Measurements from ENCODE around the gene MAPK8IP3.

Gene MAPK8IP3

DNA sequence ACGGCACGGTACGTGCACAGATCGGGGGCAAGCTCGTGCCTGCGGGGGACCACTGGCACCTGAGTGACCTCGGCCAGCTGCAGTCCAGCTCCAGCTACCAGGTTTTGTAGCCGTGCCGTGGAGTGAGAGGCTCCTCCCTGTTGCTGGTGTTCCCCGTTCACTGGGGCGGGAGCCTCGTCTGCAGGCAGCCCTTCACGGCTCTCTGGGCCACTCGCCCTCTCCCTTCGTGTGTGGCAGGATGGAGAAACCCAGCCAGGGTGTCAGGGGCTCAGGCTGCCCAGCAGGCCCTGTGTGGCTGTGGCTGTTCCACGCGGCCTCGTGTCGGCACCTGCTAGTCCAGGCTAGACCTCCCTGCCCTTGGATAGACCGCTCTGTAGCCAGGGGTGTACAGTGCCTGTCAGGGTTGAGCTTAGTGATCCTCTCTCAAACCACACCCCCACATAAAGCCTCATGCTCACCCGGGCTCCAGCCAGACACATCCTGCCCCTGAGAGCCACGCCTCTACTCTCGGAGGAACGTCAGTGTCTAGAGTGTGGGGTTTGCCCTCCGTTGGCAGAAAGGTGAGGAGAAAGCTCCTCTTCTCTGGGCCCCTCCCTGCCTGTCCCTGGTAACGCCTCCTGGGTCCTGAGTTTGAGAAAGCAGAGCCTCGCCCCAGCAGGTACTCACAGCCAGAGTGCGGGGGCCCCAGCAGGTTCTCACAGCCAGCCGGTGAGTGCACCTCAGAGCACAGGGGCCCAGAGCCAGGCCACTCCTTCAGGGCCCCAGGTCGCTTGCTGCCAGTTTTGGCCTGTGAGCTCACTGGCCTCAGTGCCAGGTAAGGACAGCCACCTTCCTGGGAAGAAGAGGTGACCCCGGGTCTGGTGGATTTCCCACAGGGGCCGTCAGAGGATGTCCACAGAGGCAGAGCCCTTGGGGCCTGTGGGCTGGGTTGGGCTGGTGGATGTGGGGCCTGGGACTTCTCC lies 37.7 kb downstream of the MAPK8IP3 start:
- no peak overlapping the region for H3K4me3 ChIP-seq (ENCODE audit: low read depth in 1 of 2, low read length in 2 of 2)

DNA sequence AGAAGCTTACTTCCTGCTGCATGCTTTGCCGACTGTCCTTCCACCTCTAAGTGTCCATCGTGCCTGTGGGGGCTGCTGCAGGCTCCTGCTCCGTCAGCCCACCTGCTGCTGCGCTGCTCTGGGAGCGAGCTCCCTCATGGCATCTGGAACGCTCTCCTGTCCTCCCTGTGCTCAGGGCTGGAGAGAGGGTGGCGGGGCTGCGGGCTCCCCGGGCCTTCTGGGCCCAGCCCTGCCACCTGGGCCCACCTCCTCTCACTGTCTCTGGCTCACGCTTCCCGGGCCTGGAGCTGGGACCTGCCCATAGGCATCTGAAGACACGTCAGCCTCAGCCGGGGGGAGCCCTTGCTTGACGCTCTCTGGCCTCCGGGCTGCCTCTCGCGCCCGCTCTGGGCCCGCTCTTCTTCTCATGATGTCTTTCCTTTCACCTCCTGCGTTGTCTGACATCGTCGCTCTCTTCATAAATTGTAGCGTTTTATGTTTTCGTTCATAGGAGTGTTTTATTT lies 38.4 kb downstream of the MAPK8IP3 start:
- no peak overlapping the region for H3K4me3 ChIP-seq (ENCODE audit: low read depth in 1 of 2, low read length in 2 of 2)
- no peaks in the 10 kb centered on the region for H3K27me3 ChIP-seq (ENCODE audit: low read depth, low read length)
- peaks cover 22 to 84% of the 10 kb centered on the region in 2 donors for H3K36me3 ChIP-seq (ENCODE audit: control insufficient read depth in 1 of 2, insufficient read depth in 2 of 2, low read length in 2 of 2)
- H3K4me1 ChIP-seq (ENCODE audit: control insufficient read depth in 1 of 2, insufficient read depth in 2 of 2, low read length in 2 of 2), result no peaks in the 10 kb centered on the region
- no peak overlapping the region for H3K27ac ChIP-seq (ENCODE audit: low read length)
- H3K9me3 ChIP-seq (ENCODE audit: control insufficient read depth in 1 of 2, low read length in 2 of 2), result no peaks in the 10 kb centered on the region

More for the DNA sequence above, 37.7 kb downstream of the MAPK8IP3 start:
- no peak overlapping the region for H3K27ac ChIP-seq (ENCODE audit: low read length)
- no peaks in the 10 kb centered on the region for H3K9me3 ChIP-seq (ENCODE audit: control insufficient read depth in 1 of 2, low read length in 2 of 2)
- H3K36me3 ChIP-seq (ENCODE audit: control insufficient read depth in 1 of 2, insufficient read depth in 2 of 2, low read length in 2 of 2), result peaks cover 18 to 77% of the 10 kb centered on the region in 2 donors
- no peaks in the 10 kb centered on the region for H3K4me1 ChIP-seq (ENCODE audit: control insufficient read depth in 1 of 2, insufficient read depth in 2 of 2, low read length in 2 of 2)
- H3K27me3 ChIP-seq (ENCODE audit: low read depth, low read length), result no peaks in the 10 kb centered on the region

DNA sequence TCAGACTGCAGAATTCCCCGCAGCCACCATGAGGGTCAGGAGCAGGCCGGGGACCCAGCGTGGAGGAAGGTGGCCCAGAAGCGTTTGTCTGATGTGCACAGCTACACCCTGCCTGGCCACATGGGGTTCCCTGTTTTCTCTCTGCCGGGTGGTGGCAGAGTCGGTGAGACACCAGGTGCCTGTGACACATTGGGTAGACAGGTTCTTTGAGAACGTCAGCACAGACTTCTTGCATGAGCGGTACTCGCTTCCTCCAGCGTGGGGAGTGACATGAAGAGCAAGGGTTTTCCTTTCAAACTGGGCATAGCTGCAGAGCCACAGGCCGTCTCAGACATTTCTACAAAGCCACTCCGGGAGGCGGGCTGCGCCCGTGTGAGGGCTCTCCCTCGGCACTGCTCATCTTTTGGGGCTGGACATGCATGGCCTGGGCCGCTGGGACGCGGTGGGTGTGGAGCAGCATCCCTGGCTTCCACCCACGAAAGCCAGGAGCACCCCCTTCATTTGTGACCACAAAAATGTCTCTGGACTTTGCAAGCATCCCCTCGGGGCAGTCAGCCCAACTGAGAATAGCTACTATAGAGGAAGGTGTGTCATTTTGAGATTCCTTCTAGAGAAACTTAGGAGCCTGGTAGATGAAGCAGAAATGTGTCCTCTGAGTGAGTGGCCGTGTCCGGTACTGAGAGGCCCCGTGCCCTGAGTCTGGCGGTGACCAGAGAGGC lies 39.3 kb downstream of the MAPK8IP3 start:
- peaks cover 22 to 88% of the 10 kb centered on the region in 2 donors for H3K36me3 ChIP-seq (ENCODE audit: control insufficient read depth in 1 of 2, insufficient read depth in 2 of 2, low read length in 2 of 2)
- H3K27ac ChIP-seq (ENCODE audit: low read length), result no peak overlapping the region
- no peaks in the 10 kb centered on the region for H3K27me3 ChIP-seq (ENCODE audit: low read depth, low read length)

DNA sequence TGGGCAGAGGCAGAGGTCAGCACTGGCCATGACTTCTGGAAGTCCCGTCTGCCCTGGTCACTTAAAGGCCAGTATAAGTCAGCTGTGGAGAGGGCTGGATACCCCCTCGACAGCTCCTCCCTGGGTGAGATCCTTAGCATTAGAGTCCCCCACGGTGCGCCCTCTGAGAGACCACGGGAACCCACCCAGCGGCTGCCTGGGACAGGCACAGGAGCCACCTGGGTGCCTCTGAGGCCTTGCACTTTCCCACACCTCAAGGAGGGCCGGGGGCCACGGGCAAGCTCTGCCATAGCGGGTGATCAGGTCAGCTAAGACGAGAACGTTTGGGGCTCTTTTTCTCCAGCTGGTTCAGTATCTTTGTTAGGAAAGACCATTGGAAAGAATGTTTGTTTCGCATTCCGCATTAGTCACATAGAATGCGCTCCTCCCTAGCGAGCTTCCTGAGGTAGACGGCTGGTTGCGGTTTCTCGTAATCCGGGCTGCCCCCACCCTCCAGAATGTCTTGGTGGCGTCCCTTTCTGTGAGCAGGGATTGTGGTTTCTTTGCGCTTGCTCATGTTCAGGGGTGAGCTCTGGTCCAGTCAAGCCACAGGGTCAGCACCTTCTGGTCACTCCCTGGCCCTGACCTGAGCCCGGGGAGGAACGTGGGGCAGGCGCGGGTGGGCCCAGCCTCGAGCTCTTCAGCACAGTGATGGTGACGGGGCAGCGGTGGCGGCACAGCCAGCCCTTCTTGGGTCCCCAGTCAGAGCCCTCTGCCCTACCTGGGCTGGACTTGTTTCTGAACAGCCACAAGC lies 40.1 kb downstream of the MAPK8IP3 start:
- Histone ChIP-seq H3K36me3 (ENCODE audit: control insufficient read depth in 1 of 2, insufficient read depth in 2 of 2, low read length in 2 of 2) (peaks cover 15 to 80% of the 10 kb centered on the region in 2 donors), H3K9me3 (ENCODE audit: control insufficient read depth in 1 of 2, low read length in 2 of 2) (no peaks in the 10 kb centered on the region), H3K4me1 (ENCODE audit: control insufficient read depth in 1 of 2, insufficient read depth in 2 of 2, low read length in 2 of 2) (no peaks in the 10 kb centered on the region), H3K4me3 (ENCODE audit: low read depth in 1 of 2, low read length in 2 of 2) (no peak overlapping the region), H3K27ac (ENCODE audit: low read length) (no peak overlapping the region), H3K27me3 (ENCODE audit: low read depth, low read length) (no peaks in the 10 kb centered on the region)

More for the DNA sequence above, 39.3 kb downstream of the MAPK8IP3 start:
- no peaks in the 10 kb centered on the region for H3K4me1 ChIP-seq (ENCODE audit: control insufficient read depth in 1 of 2, insufficient read depth in 2 of 2, low read length in 2 of 2)
- no peak overlapping the region for H3K4me3 ChIP-seq (ENCODE audit: low read depth in 1 of 2, low read length in 2 of 2)
- no peaks in the 10 kb centered on the region for H3K9me3 ChIP-seq (ENCODE audit: control insufficient read depth in 1 of 2, low read length in 2 of 2)

DNA sequence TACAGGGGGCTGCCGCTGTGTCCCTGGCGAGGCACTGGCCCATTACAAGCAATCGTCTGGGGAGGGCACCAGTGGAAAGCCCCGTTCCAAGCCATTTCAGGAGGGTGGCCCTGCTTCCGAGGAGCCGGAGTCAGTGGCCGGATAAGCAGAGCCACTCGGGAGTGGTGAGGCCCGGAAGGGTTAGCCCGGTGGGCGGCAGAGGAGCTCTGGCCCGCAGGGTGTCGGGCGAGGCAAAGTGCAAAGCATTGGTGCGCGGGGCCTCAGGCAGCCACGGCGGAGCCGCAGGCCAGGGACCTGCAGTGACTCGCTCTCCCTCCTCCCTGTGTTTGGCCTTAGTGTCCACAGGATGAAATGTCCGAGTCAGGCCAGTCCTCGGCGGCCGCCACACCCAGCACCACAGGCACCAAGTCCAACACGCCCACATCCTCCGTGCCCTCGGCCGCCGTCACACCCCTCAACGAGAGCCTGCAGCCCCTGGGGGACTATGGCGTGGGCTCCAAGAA lies 40.7 kb downstream of the MAPK8IP3 start:
- Histone ChIP-seq H3K27me3 (ENCODE audit: low read depth, low read length) (no peaks in the 10 kb centered on the region), H3K4me1 (ENCODE audit: control insufficient read depth in 1 of 2, insufficient read depth in 2 of 2, low read length in 2 of 2) (no peaks in the 10 kb centered on the region), H3K36me3 (ENCODE audit: control insufficient read depth in 1 of 2, insufficient read depth in 2 of 2, low read length in 2 of 2) (peaks cover 17 to 78% of the 10 kb centered on the region in 2 donors), H3K4me3 (ENCODE audit: low read depth in 1 of 2, low read length in 2 of 2) (no peak overlapping the region), H3K9me3 (ENCODE audit: control insufficient read depth in 1 of 2, low read length in 2 of 2) (no peaks in the 10 kb centered on the region), H3K27ac (ENCODE audit: low read length) (no peak overlapping the region)

DNA sequence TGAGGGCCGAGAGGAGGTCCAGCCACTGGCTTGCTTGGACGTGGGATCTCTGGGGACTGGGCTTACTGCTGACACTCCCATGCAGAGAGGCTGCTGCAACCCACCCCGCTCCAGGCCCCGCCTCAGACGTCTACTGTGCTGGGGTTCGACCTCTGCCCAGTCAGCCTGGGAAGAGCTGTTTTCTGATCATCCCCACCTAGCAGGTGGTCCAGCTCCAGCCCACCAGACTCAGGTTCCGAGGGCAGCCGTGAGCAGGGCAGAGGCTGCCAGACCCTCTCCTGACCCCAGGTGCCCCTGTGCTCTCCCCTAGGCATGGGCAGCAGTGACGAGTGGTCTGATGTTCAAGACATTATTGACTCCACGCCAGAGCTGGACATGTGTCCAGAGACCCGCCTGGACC lies 41.9 kb downstream of the MAPK8IP3 start:
- H3K27me3 ChIP-seq (ENCODE audit: low read depth, low read length), result no peaks in the 10 kb centered on the region
- H3K4me1 ChIP-seq (ENCODE audit: control insufficient read depth in 1 of 2, insufficient read depth in 2 of 2, low read length in 2 of 2), result no peaks in the 10 kb centered on the region
- no peak overlapping the region for H3K4me3 ChIP-seq (ENCODE audit: low read depth in 1 of 2, low read length in 2 of 2)
- H3K27ac ChIP-seq (ENCODE audit: low read length), result no peak overlapping the region
- peaks cover 26 to 76% of the 10 kb centered on the region in 2 donors for H3K36me3 ChIP-seq (ENCODE audit: control insufficient read depth in 1 of 2, insufficient read depth in 2 of 2, low read length in 2 of 2)
- H3K9me3 ChIP-seq (ENCODE audit: control insufficient read depth in 1 of 2, low read length in 2 of 2), result no peaks in the 10 kb centered on the region

DNA sequence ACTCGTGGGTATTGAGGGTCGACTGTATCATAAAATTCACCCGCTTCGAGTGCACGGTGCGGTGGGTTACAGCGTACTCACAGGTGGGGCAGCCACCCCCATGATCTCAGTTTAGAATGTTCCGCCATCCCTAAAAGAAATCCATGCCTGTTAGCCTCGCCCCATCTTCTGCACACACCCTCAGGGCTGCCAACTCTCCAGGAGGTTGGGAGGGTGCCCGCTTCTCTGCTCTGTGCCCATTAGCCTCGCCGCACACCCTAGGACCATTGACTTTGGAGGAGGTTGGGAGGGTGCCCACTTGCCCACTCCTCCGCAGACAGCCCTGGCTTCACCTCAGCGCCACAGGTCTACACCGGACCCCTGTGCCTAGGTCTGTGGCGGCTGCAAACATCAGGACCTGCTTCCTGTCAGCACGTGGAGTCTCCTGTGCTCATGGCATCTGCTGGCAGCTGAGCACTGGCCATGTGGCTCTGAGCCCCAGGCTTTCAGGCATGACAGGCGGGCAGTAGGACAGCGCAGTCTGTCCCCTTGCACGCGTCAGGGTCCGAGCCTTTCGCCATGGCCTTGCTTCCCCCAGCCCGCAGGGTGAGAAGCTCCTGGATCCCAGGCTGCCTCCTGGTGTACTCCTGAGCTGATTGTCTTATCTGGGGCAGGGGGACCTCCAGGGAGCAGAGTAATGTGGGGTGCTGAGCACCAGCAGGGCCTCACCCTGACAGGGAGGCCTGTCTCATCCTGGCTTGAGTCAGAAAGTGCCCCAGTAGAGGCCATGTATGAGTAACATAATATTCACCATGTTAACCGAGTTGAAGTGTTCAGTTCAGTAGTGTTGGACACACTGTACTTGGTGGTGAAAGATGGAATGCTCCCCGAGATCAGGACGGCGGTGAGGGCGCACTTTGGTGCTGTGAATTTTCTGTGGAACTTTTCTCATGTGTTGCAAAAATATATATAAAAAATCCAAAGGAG lies 43.4 kb downstream of the MAPK8IP3 start:
- H3K9me3 ChIP-seq (ENCODE audit: control insufficient read depth in 1 of 2, low read length in 2 of 2), result no peaks in the 10 kb centered on the region
- H3K4me3 ChIP-seq (ENCODE audit: low read depth in 1 of 2, low read length in 2 of 2), result no peak overlapping the region
- H3K27ac ChIP-seq (ENCODE audit: low read length), result no peak overlapping the region
- no peaks in the 10 kb centered on the region for H3K27me3 ChIP-seq (ENCODE audit: low read depth, low read length)
- no peaks in the 10 kb centered on the region for H3K4me1 ChIP-seq (ENCODE audit: control insufficient read depth in 1 of 2, insufficient read depth in 2 of 2, low read length in 2 of 2)
- peaks cover 26 to 62% of the 10 kb centered on the region in 2 donors for H3K36me3 ChIP-seq (ENCODE audit: control insufficient read depth in 1 of 2, insufficient read depth in 2 of 2, low read length in 2 of 2)

DNA sequence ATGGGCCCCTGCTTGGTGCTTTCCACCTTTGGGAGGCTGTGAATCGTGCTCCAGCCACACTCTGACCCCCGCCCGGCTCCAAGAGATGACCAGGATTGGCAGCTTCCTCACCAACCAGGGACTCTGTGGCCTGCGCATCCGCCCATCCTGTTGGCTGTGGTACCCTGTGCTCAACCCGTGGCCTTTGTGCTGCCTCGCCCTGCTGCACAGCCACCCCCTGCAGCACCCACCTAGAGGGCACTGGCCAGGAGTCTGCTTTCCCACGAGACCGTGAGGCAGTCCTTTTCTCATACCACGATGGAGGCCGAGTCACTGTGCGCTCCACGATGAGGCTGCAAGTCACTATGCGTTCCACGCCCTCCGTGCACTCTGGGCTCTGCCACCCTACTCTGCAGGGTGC lies 46.0 kb downstream of the MAPK8IP3 start:
- H3K27me3 ChIP-seq (ENCODE audit: low read depth, low read length), result no peaks in the 10 kb centered on the region
- no peaks in the 10 kb centered on the region for H3K4me1 ChIP-seq (ENCODE audit: control insufficient read depth in 1 of 2, insufficient read depth in 2 of 2, low read length in 2 of 2)
- no peak overlapping the region for H3K4me3 ChIP-seq (ENCODE audit: low read depth in 1 of 2, low read length in 2 of 2)
- H3K36me3 ChIP-seq (ENCODE audit: control insufficient read depth in 1 of 2, insufficient read depth in 2 of 2, low read length in 2 of 2), result peaks cover 31 to 49% of the 10 kb centered on the region in 2 donors
- no peak overlapping the region for H3K27ac ChIP-seq (ENCODE audit: low read length)
- no peaks in the 10 kb centered on the region for H3K9me3 ChIP-seq (ENCODE audit: control insufficient read depth in 1 of 2, low read length in 2 of 2)

DNA sequence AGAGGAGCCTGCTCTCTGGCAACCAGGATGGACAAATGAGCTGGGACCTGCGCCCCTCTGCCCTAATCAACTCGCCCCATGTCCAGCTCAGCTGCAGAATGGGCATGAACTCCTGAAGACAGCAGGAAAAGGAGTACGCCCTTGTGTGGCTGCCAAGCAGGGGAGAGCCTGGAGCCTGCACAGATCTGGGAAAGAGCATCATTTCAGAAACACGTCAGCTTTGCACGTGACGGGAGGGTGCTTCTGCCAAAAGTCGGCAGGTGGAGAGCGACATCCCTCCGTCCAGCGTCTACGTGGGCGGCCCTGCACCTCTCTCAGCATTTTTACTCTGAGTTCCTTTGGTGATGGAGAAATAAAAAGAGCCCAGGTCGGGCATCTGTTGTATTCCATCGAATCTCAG lies 46.9 kb downstream of the MAPK8IP3 start:
- no peaks in the 10 kb centered on the region for H3K27me3 ChIP-seq (ENCODE audit: low read depth, low read length)
- H3K4me1 ChIP-seq (ENCODE audit: control insufficient read depth in 1 of 2, insufficient read depth in 2 of 2, low read length in 2 of 2), result no peaks in the 10 kb centered on the region
- peaks cover 26 to 47% of the 10 kb centered on the region in 2 donors for H3K36me3 ChIP-seq (ENCODE audit: control insufficient read depth in 1 of 2, insufficient read depth in 2 of 2, low read length in 2 of 2)
- H3K4me3 ChIP-seq (ENCODE audit: low read depth in 1 of 2, low read length in 2 of 2), result no peak overlapping the region
- no peak overlapping the region for H3K27ac ChIP-seq (ENCODE audit: low read length)
- H3K9me3 ChIP-seq (ENCODE audit: control insufficient read depth in 1 of 2, low read length in 2 of 2), result no peaks in the 10 kb centered on the region

DNA sequence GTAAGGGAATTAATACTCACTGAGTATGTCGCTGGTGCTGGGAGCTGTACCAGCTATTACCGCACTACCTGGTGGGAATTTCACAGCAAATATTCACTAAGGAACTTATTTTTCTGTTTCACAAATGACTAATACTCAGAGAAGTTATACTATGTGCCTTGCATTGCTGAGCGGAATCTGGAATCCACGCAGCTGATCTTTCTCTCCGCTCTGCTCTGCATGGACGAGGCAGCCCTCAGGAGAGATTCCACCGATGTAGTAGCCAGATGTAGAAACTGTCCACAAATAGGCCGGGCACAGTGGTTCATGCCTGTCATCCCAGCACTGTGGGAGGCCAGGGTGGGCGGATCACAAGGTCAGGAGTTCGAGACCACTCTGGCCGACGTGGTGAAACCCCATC lies 48.2 kb downstream of the MAPK8IP3 start:
- H3K36me3 ChIP-seq (ENCODE audit: control insufficient read depth in 1 of 2, insufficient read depth in 2 of 2, low read length in 2 of 2), result peaks cover 18 to 43% of the 10 kb centered on the region in 2 donors
- H3K4me3 ChIP-seq (ENCODE audit: low read depth in 1 of 2, low read length in 2 of 2), result no peak overlapping the region
- no peaks in the 10 kb centered on the region for H3K9me3 ChIP-seq (ENCODE audit: control insufficient read depth in 1 of 2, low read length in 2 of 2)
- no peaks in the 10 kb centered on the region for H3K4me1 ChIP-seq (ENCODE audit: control insufficient read depth in 1 of 2, insufficient read depth in 2 of 2, low read length in 2 of 2)
- H3K27me3 ChIP-seq (ENCODE audit: low read depth, low read length), result no peaks in the 10 kb centered on the region
- H3K27ac ChIP-seq (ENCODE audit: low read length), result no peak overlapping the region

Measured in muscle layer of duodenum (tissue), 2 donors.